SK-N-SH (cell line): ENCODE results near the gene PLA2G4C. TPM values are rescaled to one million over a fixed set of nuclear protein-coding genes. Genes with fewer than 3 reads are reported as not detected.

Source experiments
- CTCF ChIA-PET: fragments of 300-600, 350-600 bp; formaldehyde crosslinking; extraction: SDS; loops from one replicate; lab custom pipeline; 2021; lab: Yijun Ruan, JAX
- POLR2A ChIA-PET: fragments of 350-600 bp; sonication (Branson Sonifier 250); formaldehyde crosslinking; extraction: SDS; loops from one replicate; lab custom pipeline; 2020; ENCODE audit warnings: antibody characterized with exemption, inconsistent platforms; lab: Yijun Ruan, JAX
- DNase-seq: peaks from one replicate; pipeline ENCODE4 v3.0.0; 2012
- H2AFZ ChIP-seq: fragments of 200-600 bp; sonication (generic); 2 replicates; pipeline ENCODE4 v1.8.1; 2016; ENCODE audit warnings: antibody characterized with exemption, mild to moderate bottlenecking, low read depth
- H3F3A ChIP-seq: fragments of 200-600 bp; sonication (generic); replicated peaks from 2 replicates; pipeline ENCODE3; 2016; ENCODE audit warnings: antibody characterized with exemption, mild to moderate bottlenecking; ENCODE audit not compliant: insufficient read depth
- H3K27ac ChIP-seq, 2 experiments: fragments of 200-500 bp in 1 of 2; fragments of 200-600 bp in 1 of 2; sonication (Bioruptor generic) in 1 of 2; sonication (generic), shearing (Covaris generic) in 1 of 2; 2 replicates each; pipeline versions ENCODE4 v1.5.1 to v1.6.1; 2014 to 2016; ENCODE audit warnings: low read depth in 2 of 2, inconsistent platforms in 1 of 2, low read length in 1 of 2, mild to moderate bottlenecking in 1 of 2, mixed read lengths in 1 of 2
- H3K27me3 ChIP-seq: fragments of 200-600 bp; sonication (generic), shearing (Covaris generic); 2 replicates; pipeline ENCODE4 v1.6.1; 2016; ENCODE audit warnings: mixed run types; ENCODE audit not compliant: insufficient read depth
- H3K36me3 ChIP-seq, 2 experiments: fragments of 200-500 bp in 1 of 2; fragments of 200-600 bp in 1 of 2; sonication (Bioruptor generic) in 1 of 2; sonication (generic) in 1 of 2; replicated peaks in 1 of 2; 2 replicates each; pipeline versions ENCODE3 to v1.5.1; 2014 to 2016; ENCODE audit warnings: low read length in 1 of 2, mild to moderate bottlenecking in 1 of 2; ENCODE audit not compliant: insufficient read depth in 2 of 2, control insufficient read depth in 1 of 2
- H3K4me1 ChIP-seq, 2 experiments: fragments of 200-500 bp in 1 of 2; fragments of 200-600 bp in 1 of 2; sonication (Bioruptor generic) in 1 of 2; sonication (generic), shearing (Covaris generic) in 1 of 2; 2 replicates each; pipeline versions ENCODE4 v1.5.1 to v1.6.1; 2014 to 2016; ENCODE audit warnings: low read depth in 1 of 2, low read length in 1 of 2, mixed run types in 1 of 2; ENCODE audit not compliant: insufficient read depth in 2 of 2, control insufficient read depth in 1 of 2
- H3K4me2 ChIP-seq: fragments of 200-600 bp; sonication (generic), shearing (Covaris generic); 2 replicates; pipeline ENCODE4 v1.6.1; 2017; ENCODE audit warnings: mixed run types
- H3K4me3 ChIP-seq, 2 experiments: fragments of 200-500 bp in 1 of 2; fragments of 200-600 bp in 1 of 2; sonication (Bioruptor generic) in 1 of 2; sonication (generic), shearing (Covaris generic) in 1 of 2; 2 replicates each; pipeline versions ENCODE4 v1.5.1 to v1.8.1; 2014 to 2016; ENCODE audit warnings: low read depth in 2 of 2, inconsistent platforms in 1 of 2, low read length in 1 of 2, mild to moderate bottlenecking in 1 of 2, mixed read lengths in 1 of 2, moderate library complexity in 1 of 2
- H3K79me2 ChIP-seq: fragments of 200-600 bp; sonication (generic); 2 replicates; pipeline ENCODE4 v1.8.1; 2017; ENCODE audit warnings: mild to moderate bottlenecking; ENCODE audit not compliant: insufficient read depth
- H3K9ac ChIP-seq: fragments of 200-600 bp; sonication (generic); 2 replicates; pipeline ENCODE4 v1.6.1; 2017; ENCODE audit warnings: mixed run types
- H3K9me2 ChIP-seq: fragments of 200-600 bp; sonication (generic); 2 replicates; pipeline ENCODE4 v1.6.1; 2017; ENCODE audit warnings: mixed run types
- H3K9me3 ChIP-seq: fragments of 200-600 bp; sonication (generic); 2 replicates; pipeline ENCODE4 v1.6.1; 2017; ENCODE audit warnings: mixed run types, mild to moderate bottlenecking, moderate library complexity
- H4K20me1 ChIP-seq: fragments of 200-600 bp; sonication (generic); 2 replicates; pipeline ENCODE4 v1.6.1; 2017; ENCODE audit warnings: mild to moderate bottlenecking, mixed run types; ENCODE audit not compliant: insufficient read depth
- CHD2 ChIP-seq: fragments of 150-350 bp; IDR thresholded peaks from 2 replicates; pipeline ENCODE4 v1.6.1; 2018; ENCODE audit warnings: low read length; ENCODE audit not compliant: partially characterized antibody
- CTCF ChIP-seq: fragments of 200-600 bp; sonication (generic); IDR thresholded peaks from 2 replicates; pipeline ENCODE4 v1.6.1; 2017; ENCODE audit warnings: antibody characterized with exemption, mild to moderate bottlenecking, moderate library complexity
- FOSL2 ChIP-seq: IDR thresholded peaks from 2 replicates; pipeline ENCODE4 v1.4.0; 2012; ENCODE audit warnings: low read depth, mild to moderate bottlenecking, moderate library complexity, borderline replicate concordance
- FOXJ3 ChIP-seq: sonication (generic); formaldehyde crosslinking; IDR thresholded peaks from 2 replicates; pipeline ENCODE4 v1.5.1; 2020; ENCODE audit warnings: mild to moderate bottlenecking, missing genetic modification reagents
- MEF2A ChIP-seq: IDR thresholded peaks from 2 replicates; pipeline ENCODE4 v1.4.0; 2012; ENCODE audit warnings: low read depth, borderline replicate concordance
- PBX3 ChIP-seq: IDR thresholded peaks from 2 replicates; pipeline ENCODE4; 2012
- POLR2AphosphoS5 ChIP-seq: IDR thresholded peaks from 2 replicates; pipeline ENCODE4 v1.6.1; 2012; ENCODE audit warnings: low read depth, low read length
- RFX5 ChIP-seq: IDR thresholded peaks from 2 replicates; pipeline ENCODE4 v1.6.1; 2012; ENCODE audit warnings: mild to moderate bottlenecking, improper control_type of control experiment, low read length
- RXRA ChIP-seq: IDR thresholded peaks from 2 replicates; pipeline ENCODE4 v1.4.0; 2012; ENCODE audit warnings: low read depth, mild to moderate bottlenecking, borderline replicate concordance
- SMC3 ChIP-seq: IDR thresholded peaks from 2 replicates; pipeline ENCODE4 v1.6.1; 2012; ENCODE audit warnings: low read depth, low read length, improper control_type of control experiment
- TEAD4 ChIP-seq: IDR thresholded peaks from 2 replicates; pipeline ENCODE4 v1.4.0; 2012; ENCODE audit warnings: mild to moderate bottlenecking, borderline replicate concordance; ENCODE audit not compliant: insufficient read depth
- WGBS: methylation state at CpG from one replicate; pipeline ENCODE4 v1.1.6; 2017; ENCODE audit warnings: low lambda C conversion rate; 5-methylcytosine and 5-hydroxymethylcytosine counted together
- polyA plus RNA-seq, 3 experiments: library from polyadenylated mRNA; depleted of rRNA; stranded (reverse); fragments of >200 nt; gene quantifications; 2 replicates each; pipeline ENCODE4 v1.2.3, GENCODE V29; 2012
- TF ChIP-seq, protein P1 (sequence below): IDR thresholded peaks from 2 replicates; pipeline ENCODE4 v1.4.0; 2012; ENCODE audit warnings: low read depth, borderline replicate concordance
- TF ChIP-seq, protein P2 (sequence below): IDR thresholded peaks from 2 replicates; pipeline ENCODE4 v1.4.0; 2012; ENCODE audit warnings: low read depth

PLA2G4C gene
- polyA plus RNA-seq, 1 of the 3 experiments (the other 2 are of a cell fraction) = 6.1 TPM

DNA sequence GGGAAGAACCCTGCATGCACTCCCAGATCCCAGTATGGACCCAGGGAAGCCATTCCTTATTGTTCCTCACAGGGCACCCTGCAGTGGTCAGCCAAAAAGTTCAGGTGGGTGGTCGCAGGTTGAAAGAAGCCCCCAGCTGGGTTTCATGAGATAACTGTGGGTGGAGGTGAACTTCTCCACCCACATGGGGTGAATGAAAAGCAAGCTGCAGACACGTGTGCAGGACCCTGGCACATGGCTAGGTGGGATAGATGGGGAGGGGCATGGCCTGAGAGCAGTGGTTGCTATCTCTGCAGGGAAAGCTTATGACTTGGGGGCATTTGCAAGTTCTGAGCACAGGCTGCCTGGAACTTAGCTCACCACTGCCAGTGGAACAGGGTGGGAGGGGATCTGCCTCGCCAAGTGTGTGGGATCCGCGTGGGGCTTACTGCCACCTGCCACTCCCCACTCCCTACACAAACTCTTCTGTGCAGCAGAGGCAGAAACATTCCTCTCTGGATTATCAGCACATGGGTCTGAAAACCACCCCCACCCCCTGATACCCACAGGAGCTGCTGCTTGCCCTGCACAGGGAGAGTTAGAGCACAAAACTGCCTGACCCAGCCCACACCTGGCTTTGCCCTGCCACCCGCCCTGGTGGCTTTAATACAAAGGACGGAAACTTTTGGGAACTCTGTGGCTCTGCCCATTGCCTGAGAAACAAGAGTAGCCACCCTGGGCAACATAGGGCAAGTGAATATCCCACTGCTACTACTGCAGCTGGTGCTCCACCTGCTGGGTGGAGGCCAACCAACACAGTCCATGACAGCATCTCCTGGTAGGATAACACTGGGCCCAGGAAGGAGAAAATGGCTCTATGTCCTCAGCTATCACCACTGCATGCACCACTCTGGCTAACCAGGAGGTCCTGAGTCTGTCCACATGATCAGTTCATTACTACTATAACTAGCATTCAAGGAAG is 24.4 kb downstream of the PLA2G4C start:
- H3K4me1 ChIP-seq = no peaks in the 10 kb centered on the region; a peak in 1 of 4 replicates
- H3K9me2 ChIP-seq = no peaks in the 10 kb centered on the region
- H3K4me3 ChIP-seq = no peak overlapping the region
- H3K36me3 ChIP-seq = no peaks in the 10 kb centered on the region
- H3K9ac ChIP-seq = no peak overlapping the region
- no peak for DNase-seq
- 35% methylated on average over 5 of the region's 7 CpGs for WGBS
- no peaks in the 10 kb centered on the region; the same call in 1 of the 2 replicates for H3K27me3 ChIP-seq
- H4K20me1 ChIP-seq = no peaks in the 10 kb centered on the region
- CTCF ChIA-PET = interaction anchor here (0.8 to 1.5 kb wide), 2 partner anchors 21 to 24 kb away, joined by 3 to 4 read pairs; partner anchors contain the start of gene PLA2G4C
- POLR2A ChIA-PET = no interaction called here
- no peak overlapping the region for H3K27ac ChIP-seq
- H3F3A ChIP-seq = no peaks in the 10 kb centered on the region
- H2AFZ ChIP-seq = no peak overlapping the region
- H3K9me3 ChIP-seq = no peaks in the 10 kb centered on the region
- H3K4me2 ChIP-seq = no peak overlapping the region
- no peaks in the 10 kb centered on the region for H3K79me2 ChIP-seq
- no peak for TF ChIP-seq FOSL2
- TF ChIP-seq CTCF = peak; percentile 24; the same call in 1 of the 2 replicates

DNA sequence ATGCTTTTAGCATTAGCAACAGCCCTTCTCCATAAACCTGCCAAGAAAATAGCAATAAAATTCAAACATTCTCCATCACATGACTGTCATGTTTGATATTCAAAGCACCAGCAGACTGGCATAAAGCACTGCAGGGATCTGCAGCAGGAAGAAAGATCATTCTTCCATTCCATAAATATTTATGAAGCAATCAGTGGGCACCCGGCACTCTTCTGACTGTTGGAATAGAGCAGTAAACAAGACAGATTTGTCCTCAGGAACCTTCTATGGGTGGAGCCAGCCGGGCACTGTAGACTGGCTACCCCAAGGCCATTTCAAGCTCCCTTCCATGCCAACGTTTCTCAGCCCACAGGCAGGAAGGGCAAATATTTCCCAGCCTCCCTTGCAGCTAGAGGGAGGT is 25.5 kb downstream of the PLA2G4C start:
- ChIA-PET CTCF (no interaction called here), POLR2A (no interaction called here)
- Histone ChIP-seq H3K79me2 (no peaks in the 10 kb centered on the region), H3K9me3 (no peaks in the 10 kb centered on the region), H3K27ac (no peak overlapping the region), H3K36me3 (no peaks in the 10 kb centered on the region), H2AFZ (no peak overlapping the region), H3K4me3 (no peak overlapping the region), H3K27me3 (no peaks in the 10 kb centered on the region; the same call in 1 of the 2 replicates), H3F3A (no peaks in the 10 kb centered on the region), H3K4me1 (no peaks in the 10 kb centered on the region), H3K4me2 (no peak overlapping the region), H3K9me2 (no peaks in the 10 kb centered on the region), H3K9ac (no peak overlapping the region), H4K20me1 (no peaks in the 10 kb centered on the region)
- WGBS = 15% methylated on average over 2 of the region's 3 CpGs
- DNase-seq = no peak
- TF ChIP-seq CHD2 (no peak), RFX5 (no peak), POLR2AphosphoS5 (no peak), FOXJ3 (no peak), TEAD4 (no peak), RXRA (no peak), MEF2A (no peak), PBX3 (no peak), SMC3 (no peak)
- TF ChIP-seq, protein P1, sequence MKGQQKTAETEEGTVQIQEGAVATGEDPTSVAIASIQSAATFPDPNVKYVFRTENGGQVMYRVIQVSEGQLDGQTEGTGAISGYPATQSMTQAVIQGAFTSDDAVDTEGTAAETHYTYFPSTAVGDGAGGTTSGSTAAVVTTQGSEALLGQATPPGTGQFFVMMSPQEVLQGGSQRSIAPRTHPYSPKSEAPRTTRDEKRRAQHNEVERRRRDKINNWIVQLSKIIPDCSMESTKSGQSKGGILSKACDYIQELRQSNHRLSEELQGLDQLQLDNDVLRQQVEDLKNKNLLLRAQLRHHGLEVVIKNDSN = no peak
- TF ChIP-seq, protein P2, sequence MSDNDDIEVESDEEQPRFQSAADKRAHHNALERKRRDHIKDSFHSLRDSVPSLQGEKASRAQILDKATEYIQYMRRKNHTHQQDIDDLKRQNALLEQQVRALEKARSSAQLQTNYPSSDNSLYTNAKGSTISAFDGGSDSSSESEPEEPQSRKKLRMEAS = no peak
